HEK293 (cell line): ENCODE results near the gene CERKL.

ENCODE experiments used
- CTCF ChIA-PET: fragments of 350-600 bp; formaldehyde crosslinking; extraction: SDS; loops from one replicate; lab custom pipeline; 2021; ENCODE audit warnings: antibody characterized with exemption; lab: Yijun Ruan, JAX
- POLR2A ChIA-PET: fragments of 300-600 bp; formaldehyde crosslinking; extraction: SDS; loops from one replicate; lab custom pipeline; 2020; ENCODE audit warnings: antibody characterized with exemption, inconsistent platforms; lab: Yijun Ruan, JAX
- H3K27ac ChIP-seq: fragments of 200-500 bp; sonication (Bioruptor generic); 2 replicates; pipeline ENCODE4 v1.5.1; 2014; ENCODE audit warnings: low read depth, low read length, control low read depth, inconsistent platforms; ENCODE audit errors: extremely low read depth
- H3K36me3 ChIP-seq, 2 experiments: fragments of 200-500 bp in 1 of 2; sonication (Bioruptor generic) in 1 of 2; 1 replicate in 1 of 2; 2 replicates in 1 of 2; pipeline ENCODE4 v1.5.1; 2014 to 2017; ENCODE audit warnings: inconsistent platforms in 2 of 2, low read length in 2 of 2; ENCODE audit not compliant: control insufficient read depth in 2 of 2, insufficient read depth in 1 of 2
- H3K4me1 ChIP-seq: fragments of 200-500 bp; sonication (Bioruptor generic); 2 replicates; pipeline ENCODE4 v1.5.1; 2014; ENCODE audit warnings: mild to moderate bottlenecking, low read length, inconsistent platforms; ENCODE audit not compliant: control insufficient read depth, insufficient read depth
- H3K4me3 ChIP-seq: 2 replicates; pipeline ENCODE4 v1.5.1; 2011; ENCODE audit warnings: low read depth, mild to moderate bottlenecking, control low read depth, low read length, moderate library complexity
- H3K9me3 ChIP-seq: fragments of 200-500 bp; sonication (Bioruptor generic); 2 replicates; pipeline ENCODE4 v1.5.1; 2014; ENCODE audit warnings: low read depth, low read length, inconsistent platforms; ENCODE audit not compliant: control insufficient read depth, insufficient read depth
- HIC1 ChIP-seq: fragments of 450-650 bp; formaldehyde crosslinking; IDR thresholded peaks from 2 replicates; pipeline ENCODE4 v1.5.1; 2016; ENCODE audit warnings: missing biosample characterization, missing genetic modification characterization
- KLF9 ChIP-seq: fragments of 450-650 bp; formaldehyde crosslinking; IDR thresholded peaks from 2 replicates; pipeline ENCODE4 v1.5.1; 2016; ENCODE audit warnings: missing biosample characterization, missing genetic modification characterization, low read depth
- SETDB1 ChIP-seq: IDR thresholded peaks from one replicate; pipeline ENCODE4 v1.6.1; 2017; ENCODE audit warnings: mild to moderate bottlenecking, low read length, moderate library complexity, mixed read lengths; ENCODE audit not compliant: insufficient read length
- SP2 ChIP-seq: fragments of 450-650 bp; formaldehyde crosslinking; IDR thresholded peaks from 2 replicates; pipeline ENCODE4 v1.5.1; 2016; ENCODE audit warnings: missing biosample characterization, missing genetic modification characterization
- ZBTB48 ChIP-seq: fragments of 450-650 bp; formaldehyde crosslinking; IDR thresholded peaks from 2 replicates; pipeline ENCODE4 v1.5.1; 2016; ENCODE audit warnings: missing biosample characterization, missing genetic modification characterization
- ZNF184 ChIP-seq: fragments of 450-650 bp; IDR thresholded peaks from 2 replicates; pipeline ENCODE4 v1.5.1; 2018; ENCODE audit warnings: missing biosample characterization, mild to moderate bottlenecking, missing genetic modification characterization
- ZNF23 ChIP-seq: fragments of 450-650 bp; formaldehyde crosslinking; IDR thresholded peaks from 2 replicates; pipeline ENCODE4 v1.5.1; 2016; ENCODE audit warnings: missing biosample characterization, missing genetic modification characterization, borderline replicate concordance
- ZNF324 ChIP-seq: fragments of 450-650 bp; formaldehyde crosslinking; IDR thresholded peaks from 2 replicates; pipeline ENCODE4 v1.5.1; 2016; ENCODE audit warnings: missing biosample characterization, missing genetic modification characterization
- ZNF366 ChIP-seq: fragments of 450-650 bp; formaldehyde crosslinking; conservative IDR thresholded peaks from 2 replicates; pipeline ENCODE4 v1.5.1; 2016; ENCODE audit warnings: missing biosample characterization, missing genetic modification characterization
- ZNF37A ChIP-seq: fragments of 450-650 bp; IDR thresholded peaks from 2 replicates; pipeline ENCODE4 v1.5.1; 2018; ENCODE audit warnings: missing biosample characterization, missing genetic modification characterization
- ZNF394 ChIP-seq: fragments of 450-650 bp; formaldehyde crosslinking; IDR thresholded peaks from 2 replicates; pipeline ENCODE4 v1.5.1; 2016; ENCODE audit warnings: missing biosample characterization, missing genetic modification characterization, mild to moderate bottlenecking, moderate library complexity, borderline replicate concordance
- ZNF433 ChIP-seq: fragments of 450-650 bp; formaldehyde crosslinking; IDR thresholded peaks from 2 replicates; pipeline ENCODE4 v1.5.1; 2016; ENCODE audit warnings: missing biosample characterization, missing genetic modification characterization, low read depth
- ZNF621 ChIP-seq: fragments of 450-650 bp; formaldehyde crosslinking; IDR thresholded peaks from 2 replicates; pipeline ENCODE4 v1.5.1; 2017; ENCODE audit warnings: missing biosample characterization, missing genetic modification characterization
- ZNF626 ChIP-seq: fragments of 450-650 bp; sonication (Bioruptor Pico); formaldehyde crosslinking; IDR thresholded peaks from 2 replicates; pipeline ENCODE4 v1.5.1; 2018; ENCODE audit warnings: missing biosample characterization, missing genetic modification characterization, inconsistent platforms
- ZNF658 ChIP-seq: fragments of 450-650 bp; formaldehyde crosslinking; IDR thresholded peaks from 2 replicates; pipeline ENCODE4; 2016; ENCODE audit warnings: missing biosample characterization, missing genetic modification characterization
- ZNF776 ChIP-seq: fragments of 450-650 bp; formaldehyde crosslinking; IDR thresholded peaks from 2 replicates; pipeline ENCODE4 v1.5.0; 2017; ENCODE audit warnings: missing biosample characterization, missing genetic modification characterization, borderline replicate concordance
- ZNF791 ChIP-seq: fragments of 450-650 bp; formaldehyde crosslinking; IDR thresholded peaks from 2 replicates; pipeline ENCODE4 v1.5.1; 2016; ENCODE audit warnings: missing biosample characterization, missing genetic modification characterization
- TF ChIP-seq, protein P1 (sequence below): IDR thresholded peaks from 2 replicates; pipeline ENCODE4 v1.6.1; 2011; ENCODE audit warnings: mild to moderate bottlenecking, low read depth, low read length, borderline replicate concordance
- TF ChIP-seq, protein P2 (sequence below): fragments of 450-650 bp; formaldehyde crosslinking; IDR thresholded peaks from 2 replicates; pipeline ENCODE4 v1.5.1; 2016; ENCODE audit warnings: missing biosample characterization, missing genetic modification characterization

CERKL gene

DNA sequence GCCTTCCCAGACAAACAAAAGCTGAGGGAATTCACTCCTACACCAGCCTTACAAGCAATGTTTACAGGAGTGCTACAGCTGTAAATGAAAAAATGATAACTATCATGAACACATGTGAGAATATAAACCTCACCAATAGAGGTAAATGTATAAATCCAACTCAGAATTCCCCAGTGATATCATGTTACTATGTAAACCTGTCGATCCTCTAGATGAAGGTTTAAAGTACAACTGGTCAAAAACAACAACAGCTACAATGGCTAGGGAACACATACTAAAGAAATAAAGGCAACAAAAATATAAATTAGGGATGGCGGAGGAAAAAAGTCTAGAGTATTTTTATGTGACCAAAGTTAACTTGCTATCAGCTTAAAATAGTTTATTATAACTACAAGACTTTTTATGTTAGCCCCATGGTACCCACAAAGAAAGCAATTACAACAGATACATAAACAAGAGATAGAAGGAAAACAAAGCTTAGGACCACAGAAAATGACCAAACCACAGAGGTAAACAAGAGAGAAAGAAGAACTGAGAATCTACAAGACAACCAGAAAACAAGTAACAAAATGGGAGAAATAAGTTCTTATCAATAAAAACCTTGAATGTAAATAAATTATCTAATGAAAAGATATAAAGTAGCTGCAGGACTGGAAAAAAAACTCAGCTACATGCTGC, 8.3 kb downstream of the CERKL start:
- POLR2A ChIA-PET, result no interaction called here
- Histone ChIP-seq H3K36me3 (no peaks in the 10 kb centered on the region), H3K4me3 (no peak overlapping the region), H3K27ac (no peak overlapping the region)
- peak; percentile 9 for TF ChIP-seq SETDB1
- no peak for TF ChIP-seq ZNF626 (tag by site-specific recombination)
- TF ChIP-seq, all 188 proteins: peak for 1
- Histone ChIP-seq H3K4me1 (no peaks in the 10 kb centered on the region), H3K9me3 (no peaks in the 10 kb centered on the region)
- CTCF ChIA-PET, result no interaction called here

- Histone ChIP-seq H3K9me3 (no peaks in the 10 kb centered on the region), H3K4me3 (no peak overlapping the region), H3K4me1 (no peaks in the 10 kb centered on the region), H3K36me3 (no peaks in the 10 kb centered on the region), H3K27ac (no peak overlapping the region)
- TF ChIP-seq ZNF776 (tag by site-specific recombination) (no peak), ZNF366 (tag by site-specific recombination) (no peak), ZNF791 (no peak), ZNF626 (tag by site-specific recombination) (no peak), ZNF324 (tag by site-specific recombination) (no peak), ZNF23 (tag by site-specific recombination) (no peak), HIC1 (tag by site-specific recombination) (no peak), SP2 (no peak)
- TF ChIP-seq, protein P1, sequence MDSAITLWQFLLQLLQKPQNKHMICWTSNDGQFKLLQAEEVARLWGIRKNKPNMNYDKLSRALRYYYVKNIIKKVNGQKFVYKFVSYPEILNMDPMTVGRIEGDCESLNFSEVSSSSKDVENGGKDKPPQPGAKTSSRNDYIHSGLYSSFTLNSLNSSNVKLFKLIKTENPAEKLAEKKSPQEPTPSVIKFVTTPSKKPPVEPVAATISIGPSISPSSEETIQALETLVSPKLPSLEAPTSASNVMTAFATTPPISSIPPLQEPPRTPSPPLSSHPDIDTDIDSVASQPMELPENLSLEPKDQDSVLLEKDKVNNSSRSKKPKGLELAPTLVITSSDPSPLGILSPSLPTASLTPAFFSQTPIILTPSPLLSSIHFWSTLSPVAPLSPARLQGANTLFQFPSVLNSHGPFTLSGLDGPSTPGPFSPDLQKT, result no peak
- CTCF ChIA-PET, result interaction anchor here (0.6 kb wide), 1 partner anchor 35 kb away, joined by 3 read pairs; no protein-coding TSS in a partner anchor
- POLR2A ChIA-PET, result no interaction called here
These were observed 10.4 kb downstream of the CERKL start for GRCh38 chr2:181646415-181646987.

DNA sequence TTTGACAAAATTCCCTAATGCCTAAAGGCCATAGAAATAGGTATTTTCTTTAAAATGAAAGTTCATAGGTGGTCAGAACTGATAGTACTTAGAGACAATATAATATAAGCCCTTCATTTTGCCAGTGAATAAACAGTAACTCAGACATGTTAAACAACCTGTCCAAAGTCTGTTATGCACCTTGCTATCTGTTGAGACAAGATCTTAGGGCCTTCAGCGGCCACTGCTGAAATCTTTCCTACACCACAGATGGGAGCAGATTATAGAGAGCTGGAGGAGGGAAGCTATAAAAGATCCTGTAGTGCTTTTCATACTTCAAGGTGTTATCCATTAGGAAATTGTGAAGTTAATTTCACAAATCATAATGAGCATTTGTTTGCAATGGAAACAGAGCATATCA, 13.8 kb downstream of the CERKL start:
- Histone ChIP-seq H3K4me1 (no peaks in the 10 kb centered on the region), H3K27ac (no peak overlapping the region), H3K9me3 (no peaks in the 10 kb centered on the region), H3K4me3 (no peak overlapping the region), H3K36me3 (no peaks in the 10 kb centered on the region)
- TF ChIP-seq ZNF621 (no peak), ZNF184 (no peak), ZNF658 (tag by site-specific recombination) (no peak), ZNF23 (tag by site-specific recombination) (no peak), ZBTB48 (no peak), ZNF37A (tag by site-specific recombination) (no peak), ZNF433 (tag by site-specific recombination) (no peak), ZNF394 (no peak), ZNF324 (tag by site-specific recombination) (no peak), KLF9 (tag by site-specific recombination) (no peak)
- TF ChIP-seq, protein P2, sequence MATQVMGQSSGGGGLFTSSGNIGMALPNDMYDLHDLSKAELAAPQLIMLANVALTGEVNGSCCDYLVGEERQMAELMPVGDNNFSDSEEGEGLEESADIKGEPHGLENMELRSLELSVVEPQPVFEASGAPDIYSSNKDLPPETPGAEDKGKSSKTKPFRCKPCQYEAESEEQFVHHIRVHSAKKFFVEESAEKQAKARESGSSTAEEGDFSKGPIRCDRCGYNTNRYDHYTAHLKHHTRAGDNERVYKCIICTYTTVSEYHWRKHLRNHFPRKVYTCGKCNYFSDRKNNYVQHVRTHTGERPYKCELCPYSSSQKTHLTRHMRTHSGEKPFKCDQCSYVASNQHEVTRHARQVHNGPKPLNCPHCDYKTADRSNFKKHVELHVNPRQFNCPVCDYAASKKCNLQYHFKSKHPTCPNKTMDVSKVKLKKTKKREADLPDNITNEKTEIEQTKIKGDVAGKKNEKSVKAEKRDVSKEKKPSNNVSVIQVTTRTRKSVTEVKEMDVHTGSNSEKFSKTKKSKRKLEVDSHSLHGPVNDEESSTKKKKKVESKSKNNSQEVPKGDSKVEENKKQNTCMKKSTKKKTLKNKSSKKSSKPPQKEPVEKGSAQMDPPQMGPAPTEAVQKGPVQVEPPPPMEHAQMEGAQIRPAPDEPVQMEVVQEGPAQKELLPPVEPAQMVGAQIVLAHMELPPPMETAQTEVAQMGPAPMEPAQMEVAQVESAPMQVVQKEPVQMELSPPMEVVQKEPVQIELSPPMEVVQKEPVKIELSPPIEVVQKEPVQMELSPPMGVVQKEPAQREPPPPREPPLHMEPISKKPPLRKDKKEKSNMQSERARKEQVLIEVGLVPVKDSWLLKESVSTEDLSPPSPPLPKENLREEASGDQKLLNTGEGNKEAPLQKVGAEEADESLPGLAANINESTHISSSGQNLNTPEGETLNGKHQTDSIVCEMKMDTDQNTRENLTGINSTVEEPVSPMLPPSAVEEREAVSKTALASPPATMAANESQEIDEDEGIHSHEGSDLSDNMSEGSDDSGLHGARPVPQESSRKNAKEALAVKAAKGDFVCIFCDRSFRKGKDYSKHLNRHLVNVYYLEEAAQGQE (tag by site-specific recombination), result no peak
- CTCF ChIA-PET, result no interaction called here
- POLR2A ChIA-PET, result interaction anchor here (0.7 kb wide), 1 partner anchor 9 kb away, joined by 3 read pairs; no protein-coding TSS in a partner anchor
